GM12801 (cell line): ENCODE data around the gene CBFA2T3.

ENCODE experiments used
- CTCF ChIP-seq: IDR thresholded peaks from one replicate; pipeline ENCODE4 v1.5.1; 2011; ENCODE audit warnings: control low read depth; ENCODE audit not compliant: insufficient read length; ENCODE audit errors: extremely low read depth

Gene CBFA2T3

GRCh38 chr16:88978608-88979346, 1.8 kb upstream of the CBFA2T3 start:
- TF ChIP-seq CTCF = no peak

- no peak for TF ChIP-seq CTCF
These were observed 1.0 kb upstream of the CBFA2T3 start for GRCh38 chr16:88977812-88978607.

GRCh38 chr16:88976366-88977017, 515 bp downstream of the CBFA2T3 start:
- TF ChIP-seq CTCF = no peak

GRCh38 chr16:88975511-88976061, 1.4 kb downstream of the CBFA2T3 start:
- no peak for TF ChIP-seq CTCF

GRCh38 chr16:88974916-88975215, 2.1 kb downstream of the CBFA2T3 start:
- no peak for TF ChIP-seq CTCF

GRCh38 chr16:88974080-88974915, 2.7 kb downstream of the CBFA2T3 start:
- no peak for TF ChIP-seq CTCF
